SIG-M5 (cell line): ENCODE data around the gene ATG9B.

Experiments
- DNase-seq: peaks from one replicate; lab custom pipeline; 2025; lab: John Stamatoyannopoulos, UW

The ATG9B gene

GRCh38 chr7:150979713-150980390 lies 44.4 kb downstream of the ATG9B start:
- DNase-seq, result no peak

GRCh38 chr7:150978126-150978789 lies 46.0 kb downstream of the ATG9B start, which contains the start of gene KCNH2:
TSS of gene KCNH2 (minus strand) at chr7:150978321. CDS start at chr7:150977913, 408 bp downstream.
- no peak for DNase-seq

- DNase-seq, result no peak
These were observed 46.7 kb downstream of the ATG9B start for GRCh38 chr7:150977382-150978125.

- no peak for DNase-seq
These were observed 47.5 kb downstream of the ATG9B start for GRCh38 chr7:150976529-150977381.

- no peak for DNase-seq
These were observed 48.6 kb downstream of the ATG9B start for GRCh38 chr7:150975536-150976319.

GRCh38 chr7:150974468-150975391 lies 49.6 kb downstream of the ATG9B start:
- no peak for DNase-seq

- DNase-seq, result no peak
These were observed 50.5 kb downstream of the ATG9B start for GRCh38 chr7:150973571-150974451.

GRCh38 chr7:150972741-150973140 lies 51.6 kb downstream of the ATG9B start:
- DNase-seq, result no peak

GRCh38 chr7:150972023-150972468 lies 52.2 kb downstream of the ATG9B start:
- no peak for DNase-seq

GRCh38 chr7:150971242-150972022 lies 52.9 kb downstream of the ATG9B start:
- no peak for DNase-seq

- no peak for DNase-seq
These were observed 53.9 kb downstream of the ATG9B start for GRCh38 chr7:150970424-150970823.

- DNase-seq, result no peak
These were observed 54.8 kb downstream of the ATG9B start for GRCh38 chr7:150969475-150969874.

GRCh38 chr7:150968734-150969372 lies 55.4 kb downstream of the ATG9B start:
- no peak for DNase-seq

- DNase-seq, result no peak
These were observed 56.1 kb downstream of the ATG9B start for GRCh38 chr7:150968056-150968733.

GRCh38 chr7:150967349-150967748 lies 56.9 kb downstream of the ATG9B start:
- no peak for DNase-seq

GRCh38 chr7:150966002-150966401 lies 58.3 kb downstream of the ATG9B start:
- DNase-seq, result no peak

GRCh38 chr7:150965273-150965830 lies 58.9 kb downstream of the ATG9B start:
- DNase-seq, result no peak
